HG02852 (cell line): Measurements from ENCODE around the gene LDLRAD3.

Experiments
- ATAC-seq: cut with Tn5 transposase; IDR thresholded peaks from one replicate; pipeline ENCODE4 v1.9.1; 2021; ENCODE audit warnings: mild to moderate bottlenecking, moderate library complexity; ENCODE audit not compliant: unreplicated experiment

The LDLRAD3 gene

DNA sequence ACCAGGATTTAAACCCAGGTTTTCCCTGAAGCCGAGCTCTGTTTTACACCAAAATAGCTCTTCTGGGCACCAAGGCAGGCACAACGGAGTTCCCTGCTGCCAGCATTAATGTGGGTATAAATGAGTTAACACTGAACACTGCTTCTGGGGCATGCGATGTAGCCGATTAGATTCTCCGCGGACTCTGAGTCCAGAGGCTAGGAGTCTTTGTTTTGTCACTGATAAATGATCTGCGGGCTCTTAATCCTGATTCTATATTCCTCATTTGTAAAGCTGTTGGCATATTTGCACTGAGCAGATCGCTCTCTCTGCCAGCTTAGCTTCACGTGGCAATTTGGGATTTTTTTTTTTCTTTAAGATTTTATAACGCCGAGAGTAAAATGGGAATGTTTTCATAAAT, 16.8 kb upstream of the LDLRAD3 start:
- ATAC-seq = no peak

- ATAC-seq = no peak
Measured at GRCh38 chr11:35927682-35928081, 16.2 kb upstream of the LDLRAD3 start.

GRCh38 chr11:35928688-35929395, 15.0 kb upstream of the LDLRAD3 start:
- ATAC-seq = no peak

DNA sequence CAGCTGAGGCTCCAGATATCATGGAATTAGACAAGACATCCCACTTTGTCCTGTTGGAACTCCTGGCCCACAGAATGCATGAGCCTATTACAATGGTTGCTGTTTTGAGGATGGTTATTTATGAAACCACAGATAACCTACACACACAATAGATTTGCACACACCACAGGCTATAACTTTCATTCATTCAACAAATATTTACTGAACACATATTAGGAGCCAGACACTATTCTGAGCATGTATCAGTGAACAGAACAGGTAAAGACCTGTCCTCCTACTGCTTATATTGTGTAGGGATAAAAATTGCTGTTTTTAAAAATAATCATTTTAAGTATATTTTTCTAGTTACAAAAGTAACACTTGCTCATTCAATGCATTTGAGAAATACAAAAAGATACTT, 13.4 kb upstream of the LDLRAD3 start:
- no peak for ATAC-seq

DNA sequence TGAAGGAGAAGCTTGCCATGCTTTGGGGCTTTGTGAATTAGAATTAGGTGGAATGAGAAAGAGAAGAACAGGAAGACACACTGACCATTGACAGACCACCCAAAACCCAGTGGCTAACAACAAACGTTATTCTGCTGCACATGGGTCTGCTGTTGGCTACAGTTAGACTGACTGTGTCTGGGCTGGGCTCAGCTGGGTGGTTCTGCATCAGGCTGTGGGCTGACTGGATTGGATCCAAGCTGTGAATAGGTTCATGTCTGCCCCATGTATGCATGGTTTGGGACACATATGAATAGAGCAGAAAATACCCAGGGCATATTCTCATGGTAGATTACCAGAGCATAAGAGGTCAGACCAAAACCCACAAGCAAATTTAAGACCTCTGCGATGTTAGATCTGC, 11.7 kb upstream of the LDLRAD3 start:
- no peak for ATAC-seq

DNA sequence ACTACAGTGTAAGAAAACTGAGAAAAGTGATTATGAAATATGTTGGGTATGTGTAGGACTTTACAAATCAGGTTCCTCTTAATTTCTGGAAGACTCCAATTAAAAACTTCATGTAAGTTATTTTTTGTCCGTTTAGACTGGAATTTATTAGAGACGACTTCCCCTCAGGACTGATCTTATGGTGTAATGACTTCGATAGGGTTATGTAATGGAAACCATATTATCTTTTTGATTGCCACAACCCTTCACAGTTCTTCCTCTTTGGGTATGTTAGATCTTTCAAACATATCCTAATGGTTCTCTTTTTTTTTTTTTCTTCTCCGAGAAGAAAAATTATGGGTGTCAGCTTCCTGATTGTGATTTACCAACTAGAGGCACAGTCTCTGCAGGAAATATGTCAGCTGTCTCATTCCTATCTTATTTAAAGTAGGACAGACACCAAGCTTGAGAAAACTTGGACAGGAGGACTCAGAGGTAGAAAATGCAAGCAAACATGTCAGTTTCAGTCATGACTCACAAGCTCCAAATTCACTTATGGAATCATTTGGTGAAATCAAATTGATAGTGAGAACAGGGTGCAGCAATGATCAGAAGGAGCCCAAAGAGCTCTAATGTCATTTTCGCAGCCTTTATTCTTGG, 11.1 kb upstream of the LDLRAD3 start:
- no peak for ATAC-seq

GRCh38 chr11:35933320-35933871, 10.5 kb upstream of the LDLRAD3 start:
- ATAC-seq = no peak

- no peak for ATAC-seq
Measured at GRCh38 chr11:35934271-35934670, 9.6 kb upstream of the LDLRAD3 start.

GRCh38 chr11:35934981-35935380, 8.9 kb upstream of the LDLRAD3 start:
- ATAC-seq = no peak

- ATAC-seq = no peak
Measured at GRCh38 chr11:35935390-35935789, 8.5 kb upstream of the LDLRAD3 start.

DNA sequence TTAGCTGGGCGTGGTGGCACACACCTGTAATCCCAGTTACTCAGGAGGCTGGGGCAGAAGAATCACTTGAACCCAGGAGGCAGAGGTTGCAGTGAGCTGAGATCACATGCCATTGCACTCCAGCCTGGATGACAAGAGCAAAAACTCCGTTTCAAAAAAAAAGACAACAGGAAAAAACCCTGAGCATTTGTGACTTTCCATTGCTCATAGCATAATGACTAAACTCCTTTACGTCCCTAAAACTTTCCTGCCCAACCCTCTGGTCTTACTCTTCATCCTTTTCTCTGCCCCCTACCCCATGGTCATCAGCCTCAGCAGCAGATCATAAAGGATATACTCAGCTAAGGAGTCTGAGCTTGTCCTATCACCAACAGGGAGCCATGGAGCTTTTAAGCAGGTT, 6.8 kb upstream of the LDLRAD3 start:
- no peak for ATAC-seq

- ATAC-seq = no peak
Measured at GRCh38 chr11:35937700-35938099, 6.2 kb upstream of the LDLRAD3 start.

- no peak for ATAC-seq
Measured at GRCh38 chr11:35938231-35938630, 5.6 kb upstream of the LDLRAD3 start.

GRCh38 chr11:35943309-35943708, 553 bp upstream of the LDLRAD3 start:
- ATAC-seq = no peak

- no peak for ATAC-seq
Measured at GRCh38 chr11:35944503-35945136, 758 bp downstream of the LDLRAD3 start.

GRCh38 chr11:35945137-35945518, 1.3 kb downstream of the LDLRAD3 start:
- ATAC-seq = no peak

DNA sequence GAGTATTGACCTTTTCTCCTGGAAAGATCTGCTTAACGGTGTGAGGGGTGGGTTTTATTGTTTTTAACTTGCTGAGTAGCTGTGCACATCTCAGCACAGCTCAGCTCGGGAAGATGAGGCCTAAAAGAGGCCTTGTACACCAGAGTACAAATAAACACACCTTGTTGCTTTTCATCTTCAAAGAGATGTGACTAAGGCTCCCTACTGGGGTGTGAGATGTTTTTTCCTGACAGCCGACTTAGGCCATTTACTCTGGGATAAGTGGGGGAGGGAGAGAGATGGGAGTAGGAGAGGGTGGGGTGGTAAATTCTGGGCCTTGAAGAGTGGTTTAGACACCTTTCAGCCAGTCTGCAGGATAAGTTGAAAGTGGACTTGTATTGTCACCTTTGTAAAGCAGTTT, 2.9 kb downstream of the LDLRAD3 start:
- ATAC-seq = no peak

DNA sequence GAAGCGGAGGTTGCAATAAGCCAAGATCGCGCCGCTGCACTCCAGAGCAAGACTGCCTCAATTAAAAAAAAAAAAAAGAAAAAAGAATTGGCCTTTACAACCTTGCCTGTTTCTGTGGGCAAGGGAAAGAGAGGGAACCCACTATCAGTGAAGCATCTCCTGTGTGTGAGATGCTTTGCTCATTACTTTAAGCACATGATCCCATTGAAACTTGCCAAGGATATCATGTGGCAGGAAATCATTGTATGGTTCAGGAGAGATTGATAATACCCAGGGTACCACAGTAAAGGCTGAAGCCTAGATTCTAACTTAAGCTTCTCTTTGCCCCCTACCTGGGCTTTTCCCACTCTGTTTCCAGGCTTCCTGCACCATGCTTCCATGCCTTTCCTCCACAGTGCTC, 3.6 kb downstream of the LDLRAD3 start:
- ATAC-seq = no peak

DNA sequence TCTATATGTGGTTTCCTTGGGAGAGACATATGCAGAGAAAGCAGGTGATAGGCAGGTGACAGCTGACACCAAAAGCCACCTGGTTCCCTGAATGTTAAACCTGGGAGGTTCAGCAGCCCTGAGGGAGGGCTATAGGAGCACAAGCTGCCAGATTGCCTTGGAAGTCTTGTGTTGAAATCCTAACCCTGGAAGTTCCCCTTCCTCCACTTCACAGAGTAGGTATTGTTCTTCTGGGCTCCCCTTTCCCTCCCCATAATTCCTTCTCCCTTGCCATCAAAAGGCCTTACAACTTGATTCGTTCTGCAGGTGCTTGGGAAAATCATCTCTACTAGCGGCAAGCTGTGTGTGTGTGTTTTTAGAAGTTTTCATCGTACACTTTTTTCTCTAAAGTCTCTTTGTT, 5.4 kb downstream of the LDLRAD3 start:
- ATAC-seq = no peak

DNA sequence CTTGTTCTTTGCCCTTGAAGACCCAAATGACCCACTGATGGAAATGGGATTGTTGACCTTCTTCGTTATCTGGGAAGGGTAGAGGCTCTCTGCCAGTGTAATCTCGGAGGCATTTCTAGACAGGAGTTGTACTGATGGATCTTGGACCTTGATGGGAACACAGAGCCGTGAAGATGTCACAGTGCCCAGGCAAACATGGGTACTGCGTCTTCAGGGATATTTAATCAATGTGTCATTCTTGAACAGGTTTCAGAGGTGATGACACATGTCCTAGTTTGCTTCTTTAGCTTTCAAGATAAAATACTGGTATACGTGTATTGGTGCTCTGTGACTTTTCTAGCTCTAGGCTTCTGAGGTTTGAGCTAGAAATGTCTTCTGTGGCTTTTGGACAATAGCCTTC, 6.2 kb downstream of the LDLRAD3 start:
- ATAC-seq = no peak

DNA sequence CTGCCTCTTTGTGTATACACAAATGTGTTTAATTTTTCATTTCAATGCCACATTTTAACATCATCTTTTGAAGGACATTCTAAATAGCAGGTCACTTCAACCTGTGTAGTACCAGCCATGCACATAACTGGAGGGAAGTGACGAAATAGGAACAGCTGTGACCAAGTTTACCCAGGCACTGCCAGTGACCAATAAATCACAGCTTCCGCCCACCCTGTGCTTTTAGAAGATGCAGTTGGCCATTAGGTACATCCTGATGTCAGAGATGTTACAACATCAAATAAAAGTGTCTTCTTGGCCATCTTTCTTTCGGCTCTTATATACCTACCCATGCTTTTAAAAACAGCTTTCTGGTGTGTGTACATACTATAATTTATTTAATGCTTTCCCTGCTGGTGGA, 7.8 kb downstream of the LDLRAD3 start:
- no peak for ATAC-seq
